ENCODE results near the gene RLF. TPM values are rescaled to one million over a fixed set of nuclear protein-coding genes. Genes with fewer than 3 reads are reported as not detected.
"Not testable (repeated sequence)": the region's sequence is repeated elsewhere in the genome, so short reads cannot be mapped to it uniquely, and the experiment has no call there.

RLF gene
- total RNA-seq, 6 donors from 2014 or later = 8.9 to 22.3 (median 11.0) TPM

- no peak overlapping the region for H3K4me3 ChIP-seq
Observed at GRCh38 chr1:40197656-40198055, 36.5 kb downstream of the RLF start.

GRCh38 chr1:40199126-40199525, 37.9 kb downstream of the RLF start:
- Histone ChIP-seq H3K27me3 (no peaks in the 10 kb centered on the region), H3K4me1 (no peaks in the 10 kb centered on the region), H3K9me3 (no peaks in the 10 kb centered on the region), H3K36me3 (peaks cover 2 to 47% (median 11%) of the 10 kb centered on the region in 4 donors), H3K27ac (no peak overlapping the region), H3K4me3 (no peak overlapping the region)
- no peak for ATAC-seq (ENCODE audit: low FRiP score in 2 of 2)
- no peak for DNase-seq
- TF ChIP-seq POLR2AphosphoS5 (IDR thresholded peaks at IDR 0.05) (no peak), CTCF (IDR thresholded peaks at IDR 0.05) (no peak), EP300 (IDR thresholded peaks at IDR 0.05) (no peak), POLR2A (IDR thresholded peaks at IDR 0.05) (no peak)
- WGBS, 2 donors = 69 to 73% methylated on average over 3 of the region's 3 CpGs

More at GRCh38 chr1:40197656-40198055, 36.5 kb downstream of the RLF start:
- no peak for DNase-seq
- no peak for TF ChIP-seq CTCF (IDR thresholded peaks at IDR 0.05)
- no peak overlapping the region for H3K27ac ChIP-seq
- peaks cover 0 to 42% (median 11%) of the 10 kb centered on the region in 4 donors for H3K36me3 ChIP-seq
- no peaks in the 10 kb centered on the region for H3K4me1 ChIP-seq
- H3K9me3 ChIP-seq = no peaks in the 10 kb centered on the region
- H3K27me3 ChIP-seq = no peaks in the 10 kb centered on the region
- ATAC-seq (ENCODE audit: low FRiP score in 2 of 2) = no peak
- WGBS, 2 donors = 90 to 92% methylated on average over 1 of the region's 1 CpG

DNA sequence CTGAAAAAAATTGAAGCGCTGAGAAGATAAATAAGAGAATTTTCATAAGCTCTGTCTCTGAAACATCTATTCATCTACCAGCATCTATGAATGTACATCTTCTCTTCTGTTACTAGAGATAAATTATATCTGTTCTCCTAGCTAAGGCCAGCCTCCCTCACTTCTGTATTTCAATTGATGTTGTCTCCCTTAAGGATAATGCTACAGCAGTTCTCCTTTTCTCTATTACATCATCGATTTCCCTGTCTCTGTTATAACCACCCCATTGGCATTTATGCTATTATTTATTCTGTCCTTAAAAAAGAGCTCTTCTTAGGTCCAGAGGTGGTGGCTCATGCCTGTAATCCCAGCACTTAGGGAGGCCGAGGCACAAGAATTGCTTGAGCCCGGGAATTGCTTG, 43.7 kb downstream of the RLF start:
- H3K4me1 ChIP-seq = peaks cover 0 to 1% (median 0%) of the 10 kb centered on the region in 4 donors
- no peaks in the 10 kb centered on the region for H3K9me3 ChIP-seq
- WGBS, 2 donors = 90 to 94% methylated on average over 4 of the region's 4 CpGs
- no peak for DNase-seq
- H3K27ac ChIP-seq = no peak overlapping the region
- peaks cover 5 to 43% (median 12%) of the 10 kb centered on the region in 4 donors for H3K36me3 ChIP-seq
- H3K4me3 ChIP-seq = no peak overlapping the region
- no peaks in the 10 kb centered on the region for H3K27me3 ChIP-seq
- no peak for TF ChIP-seq CTCF (IDR thresholded peaks at IDR 0.05)
- no peak for TF ChIP-seq POLR2AphosphoS5 (IDR thresholded peaks at IDR 0.05)
- no peak for TF ChIP-seq EP300 (IDR thresholded peaks at IDR 0.05)
- TF ChIP-seq POLR2A (IDR thresholded peaks at IDR 0.05) = no peak
- no peak for ATAC-seq (ENCODE audit: low FRiP score in 2 of 2)

- no peak for DNase-seq
- TF ChIP-seq EP300 (IDR thresholded peaks at IDR 0.05) = no peak
- TF ChIP-seq POLR2A (IDR thresholded peaks at IDR 0.05) = no peak
- TF ChIP-seq CTCF (IDR thresholded peaks at IDR 0.05) = no peak
- no peak for TF ChIP-seq POLR2AphosphoS5 (IDR thresholded peaks at IDR 0.05)
- 77 to 81% methylated on average over 3 of the region's 3 CpGs for WGBS, 2 donors
Observed at GRCh38 chr1:40210511-40211204, 49.5 kb downstream of the RLF start.

DNA sequence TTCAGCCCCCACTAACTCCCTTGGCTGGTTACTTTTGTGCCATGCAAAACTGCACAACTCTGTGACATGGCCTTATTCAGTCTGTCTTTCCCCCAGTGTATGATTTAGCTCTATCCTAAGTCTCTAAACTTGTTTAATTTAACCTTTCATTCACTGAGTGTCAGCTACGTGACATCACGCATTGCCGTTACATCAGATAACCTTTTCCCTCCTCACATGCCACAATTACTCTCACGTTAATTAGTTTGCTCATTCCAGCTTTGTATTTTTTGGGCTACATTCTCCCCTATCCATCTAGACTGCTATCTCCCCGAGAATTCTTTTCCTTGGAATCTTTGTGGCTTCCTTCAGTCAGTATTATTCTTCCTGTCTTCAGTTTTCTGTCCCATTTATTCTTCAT, 57.1 kb downstream of the RLF start:
- Histone ChIP-seq H3K27ac (no peak overlapping the region), H3K4me1 (no peaks in the 10 kb centered on the region), H3K27me3 (no peaks in the 10 kb centered on the region), H3K4me3 (no peak overlapping the region), H3K36me3 (peaks cover 0 to 26% (median 0%) of the 10 kb centered on the region in 4 donors), H3K9me3 (no peaks in the 10 kb centered on the region)
- 95 to 98% methylated on average over 5 of the region's 5 CpGs for WGBS, 2 donors
- DNase-seq (no peak), ATAC-seq (ENCODE audit: low FRiP score in 2 of 2) (no peak)
- TF ChIP-seq EP300 (IDR thresholded peaks at IDR 0.05) (no peak), CTCF (IDR thresholded peaks at IDR 0.05) (no peak), POLR2AphosphoS5 (IDR thresholded peaks at IDR 0.05) (no peak), POLR2A (IDR thresholded peaks at IDR 0.05) (no peak)

More at GRCh38 chr1:40210511-40211204, 49.5 kb downstream of the RLF start:
- Histone ChIP-seq H3K27me3 (no peaks in the 10 kb centered on the region), H3K4me1 (peaks cover 0 to 6% (median 0%) of the 10 kb centered on the region in 4 donors), H3K27ac (no peak overlapping the region), H3K9me3 (no peaks in the 10 kb centered on the region), H3K4me3 (no peak overlapping the region), H3K36me3 (peaks cover 0 to 45% (median 13%) of the 10 kb centered on the region in 4 donors)
- no peak for ATAC-seq (ENCODE audit: low FRiP score in 2 of 2)

- not testable (repeated sequence) for H3K9me3 ChIP-seq; H3K27ac ChIP-seq; H3K27me3 ChIP-seq; ATAC-seq (ENCODE audit: low FRiP score in 2 of 2); H3K4me1 ChIP-seq; DNase-seq; H3K4me3 ChIP-seq
- WGBS, 2 donors = 95% methylated on average over 18 of the region's 18 CpGs
- H3K36me3 ChIP-seq = peaks cover 0 to 23% (median 0%) of the 10 kb centered on the region in 4 donors
Observed at GRCh38 chr1:40221471-40221905, 60.3 kb downstream of the RLF start.
